Peyer's patch (tissue), 4 donors: ENCODE data around the gene CENPX.

Source experiments
- POLR2A ChIP-seq, 2 donors: fragments of 450-650 bp; IDR thresholded peaks; one replicate each; pipeline ENCODE4 v1.5.1; 2017; ENCODE audit warnings: antibody characterized with exemption in 2 of 2, mild to moderate bottlenecking in 2 of 2, moderate library complexity in 2 of 2
- TF ChIP-seq, protein P1 (sequence below), 6 experiments: fragments of 450-650 bp in 4 of 6; fragments of 200-600 bp in 2 of 6; sonication (generic) in 1 of 6; IDR thresholded peaks; one replicate each; pipeline ENCODE4 v1.5.1; 2017 to 2019; ENCODE audit warnings: antibody characterized with exemption in 6 of 6, mild to moderate bottlenecking in 3 of 6, moderate library complexity in 1 of 6

DNA sequence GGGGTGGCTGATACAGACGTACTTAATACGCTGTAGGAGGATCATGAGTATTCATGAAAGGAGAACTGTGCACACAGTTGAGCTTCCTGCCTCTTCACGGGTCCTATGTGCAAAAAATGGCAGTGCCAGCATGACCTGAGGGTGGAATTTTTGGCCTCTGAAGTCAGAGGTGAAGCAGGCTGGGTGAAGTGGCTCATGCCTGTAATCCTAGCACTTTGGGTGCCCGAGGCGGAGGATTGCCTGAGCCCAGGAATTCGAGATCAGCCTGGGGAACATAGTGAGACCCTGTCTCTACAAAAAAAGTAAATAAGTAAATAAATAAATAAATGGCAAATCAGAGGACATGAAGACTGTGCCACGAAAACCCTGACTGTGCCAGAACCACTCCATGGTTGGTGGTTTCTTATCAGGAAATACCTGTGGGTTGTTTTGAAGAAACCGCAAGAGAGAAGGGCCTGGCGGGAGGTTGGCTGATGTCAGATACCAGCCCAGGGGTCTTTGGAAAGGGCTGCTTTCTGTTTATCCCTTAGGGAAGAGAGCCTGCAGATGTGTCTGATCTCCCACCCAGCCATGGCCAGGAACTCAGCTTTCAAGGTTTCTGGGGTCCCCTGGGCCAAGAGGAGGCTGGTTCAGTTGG, 41.9 kb downstream of the CENPX start:
- TF ChIP-seq, protein P1, sequence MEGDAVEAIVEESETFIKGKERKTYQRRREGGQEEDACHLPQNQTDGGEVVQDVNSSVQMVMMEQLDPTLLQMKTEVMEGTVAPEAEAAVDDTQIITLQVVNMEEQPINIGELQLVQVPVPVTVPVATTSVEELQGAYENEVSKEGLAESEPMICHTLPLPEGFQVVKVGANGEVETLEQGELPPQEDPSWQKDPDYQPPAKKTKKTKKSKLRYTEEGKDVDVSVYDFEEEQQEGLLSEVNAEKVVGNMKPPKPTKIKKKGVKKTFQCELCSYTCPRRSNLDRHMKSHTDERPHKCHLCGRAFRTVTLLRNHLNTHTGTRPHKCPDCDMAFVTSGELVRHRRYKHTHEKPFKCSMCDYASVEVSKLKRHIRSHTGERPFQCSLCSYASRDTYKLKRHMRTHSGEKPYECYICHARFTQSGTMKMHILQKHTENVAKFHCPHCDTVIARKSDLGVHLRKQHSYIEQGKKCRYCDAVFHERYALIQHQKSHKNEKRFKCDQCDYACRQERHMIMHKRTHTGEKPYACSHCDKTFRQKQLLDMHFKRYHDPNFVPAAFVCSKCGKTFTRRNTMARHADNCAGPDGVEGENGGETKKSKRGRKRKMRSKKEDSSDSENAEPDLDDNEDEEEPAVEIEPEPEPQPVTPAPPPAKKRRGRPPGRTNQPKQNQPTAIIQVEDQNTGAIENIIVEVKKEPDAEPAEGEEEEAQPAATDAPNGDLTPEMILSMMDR (IDR thresholded peaks at IDR 0.05), result no peak
- no peak for TF ChIP-seq POLR2A (IDR thresholded peaks at IDR 0.05)
